HepG2 (cell line): Measurements from ENCODE around the gene ZNF500. TPM values are rescaled to one million over a fixed set of nuclear protein-coding genes. Genes with fewer than 3 reads are reported as not detected.

Source experiments
- BRF2 ChIP-seq: sonication (generic); formaldehyde crosslinking; IDR thresholded peaks from 2 replicates; pipeline ENCODE4 v1.8.1; 2022; ENCODE audit warnings: mild to moderate bottlenecking, missing genetic modification reagents
- EEA1 ChIP-seq: sonication (generic); formaldehyde crosslinking; IDR thresholded peaks from 2 replicates; pipeline ENCODE4 v1.5.1; 2020; ENCODE audit warnings: mild to moderate bottlenecking, missing genetic modification reagents, borderline replicate concordance
- KDM3A ChIP-seq: IDR thresholded peaks from 2 replicates; pipeline ENCODE4 v1.6.1; 2018; ENCODE audit warnings: low read depth, missing compliant biosample characterization
- KMT2A ChIP-seq: sonication (generic); formaldehyde crosslinking; IDR thresholded peaks from 2 replicates; pipeline ENCODE4 v1.4.0; 2020; ENCODE audit warnings: missing genetic modification reagents
- MXD4 ChIP-seq: IDR thresholded peaks from 2 replicates; pipeline ENCODE4 v1.6.1; 2016; ENCODE audit warnings: mild to moderate bottlenecking, missing biosample characterization, missing genetic modification reagents
- NR2F6 ChIP-seq, 2 experiments: IDR thresholded peaks; 2 replicates each; pipeline ENCODE4 v1.6.1; 2016; ENCODE audit warnings: antibody characterized with exemption in 1 of 2, mild to moderate bottlenecking in 1 of 2
- SMAD3 ChIP-seq: sonication (generic); formaldehyde crosslinking; IDR thresholded peaks from 2 replicates; pipeline ENCODE4 v1.4.0; 2020; ENCODE audit warnings: missing genetic modification reagents
- TOPORS ChIP-seq: sonication (generic); formaldehyde crosslinking; IDR thresholded peaks from 2 replicates; pipeline ENCODE4 v1.8.0; 2023; ENCODE audit warnings: mild to moderate bottlenecking, missing genetic modification reagents
- TRIM22 ChIP-seq: fragments of 450-650 bp; IDR thresholded peaks from 2 replicates; pipeline ENCODE4 v1.6.1; 2017
- ZGPAT ChIP-seq: IDR thresholded peaks from 2 replicates; pipeline ENCODE4 v1.6.1; 2016; ENCODE audit warnings: mild to moderate bottlenecking
- ZKSCAN1 ChIP-seq: fragments of 150-350 bp; IDR thresholded peaks from 2 replicates; pipeline ENCODE4 v1.6.1; 2014; ENCODE audit warnings: low read length
- ZMYM4 ChIP-seq: sonication (generic); formaldehyde crosslinking; IDR thresholded peaks from 2 replicates; pipeline ENCODE4 v1.8.1; 2023; ENCODE audit warnings: mild to moderate bottlenecking, missing genetic modification reagents
- ZNF143 ChIP-seq: sonication (generic); formaldehyde crosslinking; IDR thresholded peaks from 2 replicates; pipeline ENCODE4 v1.4.0; 2020; ENCODE audit warnings: missing genetic modification reagents
- ZNF235 ChIP-seq: sonication (generic); formaldehyde crosslinking; IDR thresholded peaks from 2 replicates; pipeline ENCODE4 v1.8.1; 2023; ENCODE audit warnings: mild to moderate bottlenecking, missing genetic modification reagents, borderline replicate concordance
- ZNF432 ChIP-seq: sonication (generic); formaldehyde crosslinking; IDR thresholded peaks from 2 replicates; pipeline ENCODE4 v1.5.0; 2020; ENCODE audit warnings: missing genetic modification reagents, mild to moderate bottlenecking, borderline replicate concordance
- ZNF549 ChIP-seq: sonication (generic); formaldehyde crosslinking; IDR thresholded peaks from 2 replicates; pipeline ENCODE4 v1.5.0; 2020; ENCODE audit warnings: missing genetic modification reagents
- ZNF644 ChIP-seq: IDR thresholded peaks from 2 replicates; pipeline ENCODE4 v1.6.1; 2016; ENCODE audit warnings: low read depth
- ZNF660 ChIP-seq: sonication (generic); formaldehyde crosslinking; IDR thresholded peaks from 2 replicates; pipeline ENCODE4 v1.5.1; 2020; ENCODE audit warnings: mild to moderate bottlenecking, low read depth, missing genetic modification reagents, borderline replicate concordance
- ZNF672 ChIP-seq: sonication (generic); formaldehyde crosslinking; IDR thresholded peaks from 2 replicates; pipeline ENCODE4 v1.8.1; 2022; ENCODE audit warnings: missing genetic modification reagents
- ZNF678 ChIP-seq: sonication (generic); formaldehyde crosslinking; IDR thresholded peaks from 2 replicates; pipeline ENCODE4 v1.4.0; 2020; ENCODE audit warnings: mild to moderate bottlenecking, missing genetic modification reagents
- ZNF724P ChIP-seq: sonication (generic); formaldehyde crosslinking; IDR thresholded peaks from 2 replicates; pipeline ENCODE4 v1.8.0; 2022; ENCODE audit warnings: missing genetic modification reagents, borderline replicate concordance
- ZNF850 ChIP-seq: sonication (generic); formaldehyde crosslinking; conservative IDR thresholded peaks from 2 replicates; pipeline ENCODE4 v1.9.0; 2021; ENCODE audit warnings: mild to moderate bottlenecking, missing genetic modification reagents
- polyA plus RNA-seq, 8 experiments: library from polyadenylated mRNA; depleted of rRNA in 3 of 8; stranded (reverse) in 7 of 8; unstranded in 1 of 8; fragments of >200 nt; fragmentation: Illumina TruSeq in 4 of 8; extraction: Trizol in 4 of 8; gene quantifications; 2 replicates each; pipeline versions ENCODE4 v1.2.1 to v1.2.3, GENCODE V29; 2011 to 2016; ENCODE audit warnings: low read depth in 4 of 8, missing spikeins in 1 of 8, mixed read lengths in 1 of 8; ENCODE audit not compliant: insufficient read depth in 1 of 8
- total RNA-seq, 5 experiments: library from RNA; depleted of rRNA; stranded (reverse); fragments of >200 nt; fragmentation: Illumina TruSeq; extraction: Trizol; gene quantifications; 2 replicates each; pipeline ENCODE4 v1.2.3, GENCODE V29; 2016; ENCODE audit warnings: low read depth in 1 of 5
- TF ChIP-seq, protein P1 (sequence below): sonication (generic); formaldehyde crosslinking; IDR thresholded peaks from 2 replicates; pipeline ENCODE4 v1.8.0; 2023; ENCODE audit warnings: mild to moderate bottlenecking, missing genetic modification reagents
- TF ChIP-seq, protein P2 (sequence below): sonication (generic); formaldehyde crosslinking; IDR thresholded peaks from 2 replicates; pipeline ENCODE4 v1.4.0; 2020; ENCODE audit warnings: missing genetic modification reagents, borderline replicate concordance
- TF ChIP-seq, protein P3 (sequence below): sonication (generic); formaldehyde crosslinking; IDR thresholded peaks from 2 replicates; pipeline ENCODE4 v1.4.0; 2020; ENCODE audit warnings: mild to moderate bottlenecking, missing genetic modification reagents

The ZNF500 gene
- total and polyA plus RNA-seq, 2 of the 13 experiments (the other 11 are each of a cell fraction or from before 2014, with no cell fraction given) = 6.1 to 12.2 TPM

DNA sequence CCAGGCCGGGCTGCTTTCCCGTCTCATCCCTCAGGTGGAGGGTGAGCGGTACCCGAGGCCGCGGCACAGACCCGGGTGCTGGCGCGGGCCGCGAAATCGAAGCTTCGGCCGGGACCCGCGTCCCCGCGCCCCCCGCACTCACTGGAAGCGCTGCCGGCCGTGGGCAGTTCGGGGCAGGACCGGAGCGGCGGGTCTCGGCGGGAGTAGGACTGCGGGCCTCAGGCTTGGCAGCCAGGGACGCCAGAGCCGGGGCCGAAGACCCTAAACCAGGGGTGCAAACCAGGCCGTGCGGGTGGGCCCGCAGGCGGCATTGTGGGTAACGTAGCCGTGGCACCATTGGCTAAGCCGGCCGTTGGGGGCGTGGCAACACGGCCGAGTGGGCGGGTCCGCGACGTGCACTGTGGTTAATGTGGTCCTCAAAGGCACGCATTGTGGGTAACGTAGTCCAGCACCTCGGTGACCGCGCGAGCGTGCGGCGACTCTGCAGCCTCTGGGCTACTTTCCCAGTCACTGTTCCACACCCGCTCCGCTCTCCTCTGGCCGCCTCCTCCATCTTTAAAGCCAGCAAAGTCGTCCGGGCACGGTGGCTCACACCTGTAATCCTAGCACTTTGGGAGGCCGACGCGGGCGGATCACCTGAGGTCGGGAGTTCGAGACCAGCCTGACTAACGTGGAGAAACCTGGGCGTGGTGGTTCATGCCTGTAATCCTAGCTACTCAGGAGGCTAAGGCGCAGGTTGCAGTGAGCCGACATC is at the start of gene ZNF500 (continued):
- TF ChIP-seq TRIM22 = no peak
- TF ChIP-seq TOPORS = no peak
- peak; percentile 77; the same call in 1 of the 2 replicates for TF ChIP-seq ZNF678 (CRISPR knock-in tag)
- no peak for TF ChIP-seq ZNF660 (CRISPR knock-in tag)
- TF ChIP-seq ZNF672 = no peak
- peak; percentile 73; the same call in 1 of the 2 replicates for TF ChIP-seq KMT2A (CRISPR knock-in tag)
- peak; percentile 11; the same call in 1 of the 2 replicates for TF ChIP-seq SMAD3 (CRISPR knock-in tag)
- no peak for TF ChIP-seq ZKSCAN1
- TF ChIP-seq ZNF644 = no peak
- peak; percentile 85 for TF ChIP-seq MXD4 (CRISPR knock-in tag)
- TF ChIP-seq ZNF850 (CRISPR knock-in tag) = no peak
- no peak for TF ChIP-seq ZNF724P (CRISPR knock-in tag)
- TF ChIP-seq KDM3A (CRISPR knock-in tag) = peak; percentile 43; the same call in 1 of the 2 replicates
- no peak for TF ChIP-seq NR2F6 (IDR thresholded peaks at IDR 0.05)
- TF ChIP-seq NR2F6 (CRISPR knock-in tag; IDR thresholded peaks at IDR 0.05) = no peak
- peak; percentile 26; the same call in 1 of the 2 replicates for TF ChIP-seq ZMYM4
- TF ChIP-seq, protein P1, sequence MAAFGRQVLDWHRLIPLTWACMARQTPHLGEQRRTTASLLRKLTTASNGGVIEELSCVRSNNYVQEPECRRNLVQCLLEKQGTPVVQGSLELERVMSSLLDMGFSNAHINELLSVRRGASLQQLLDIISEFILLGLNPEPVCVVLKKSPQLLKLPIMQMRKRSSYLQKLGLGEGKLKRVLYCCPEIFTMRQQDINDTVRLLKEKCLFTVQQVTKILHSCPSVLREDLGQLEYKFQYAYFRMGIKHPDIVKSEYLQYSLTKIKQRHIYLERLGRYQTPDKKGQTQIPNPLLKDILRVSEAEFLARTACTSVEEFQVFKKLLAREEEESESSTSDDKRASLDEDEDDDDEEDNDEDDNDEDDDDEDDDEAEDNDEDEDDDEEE (CRISPR knock-in tag) = peak; percentile 76; the same call in 1 of the 2 replicates
- TF ChIP-seq, protein P2, sequence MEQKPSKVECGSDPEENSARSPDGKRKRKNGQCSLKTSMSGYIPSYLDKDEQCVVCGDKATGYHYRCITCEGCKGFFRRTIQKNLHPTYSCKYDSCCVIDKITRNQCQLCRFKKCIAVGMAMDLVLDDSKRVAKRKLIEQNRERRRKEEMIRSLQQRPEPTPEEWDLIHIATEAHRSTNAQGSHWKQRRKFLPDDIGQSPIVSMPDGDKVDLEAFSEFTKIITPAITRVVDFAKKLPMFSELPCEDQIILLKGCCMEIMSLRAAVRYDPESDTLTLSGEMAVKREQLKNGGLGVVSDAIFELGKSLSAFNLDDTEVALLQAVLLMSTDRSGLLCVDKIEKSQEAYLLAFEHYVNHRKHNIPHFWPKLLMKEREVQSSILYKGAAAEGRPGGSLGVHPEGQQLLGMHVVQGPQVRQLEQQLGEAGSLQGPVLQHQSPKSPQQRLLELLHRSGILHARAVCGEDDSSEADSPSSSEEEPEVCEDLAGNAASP (CRISPR knock-in tag) = peak; percentile 83
- peak; percentile 81; the same call in 1 of the 2 replicates for TF ChIP-seq ZGPAT (CRISPR knock-in tag)
- no peak for TF ChIP-seq EEA1 (CRISPR knock-in tag)
- no peak for TF ChIP-seq ZNF432 (CRISPR knock-in tag)
- peak; percentile 98 for TF ChIP-seq ZNF143 (CRISPR knock-in tag)
- TF ChIP-seq, protein P3, sequence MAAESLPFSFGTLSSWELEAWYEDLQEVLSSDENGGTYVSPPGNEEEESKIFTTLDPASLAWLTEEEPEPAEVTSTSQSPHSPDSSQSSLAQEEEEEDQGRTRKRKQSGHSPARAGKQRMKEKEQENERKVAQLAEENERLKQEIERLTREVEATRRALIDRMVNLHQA (CRISPR knock-in tag) = no peak
- no peak for TF ChIP-seq ZNF549 (CRISPR knock-in tag)
- TF ChIP-seq BRF2 (CRISPR knock-in tag) = no peak
- peak; percentile 75; the same call in 1 of the 2 replicates for TF ChIP-seq ZNF235 (CRISPR knock-in tag)
